ENCODE data around the gene ARFGEF3. TPM values are rescaled to one million over a fixed set of nuclear protein-coding genes. Genes with fewer than 3 reads are reported as not detected.

ARFGEF3 gene
- polyA plus RNA-seq, 6 donors from 2014 or later = not detected

DNA sequence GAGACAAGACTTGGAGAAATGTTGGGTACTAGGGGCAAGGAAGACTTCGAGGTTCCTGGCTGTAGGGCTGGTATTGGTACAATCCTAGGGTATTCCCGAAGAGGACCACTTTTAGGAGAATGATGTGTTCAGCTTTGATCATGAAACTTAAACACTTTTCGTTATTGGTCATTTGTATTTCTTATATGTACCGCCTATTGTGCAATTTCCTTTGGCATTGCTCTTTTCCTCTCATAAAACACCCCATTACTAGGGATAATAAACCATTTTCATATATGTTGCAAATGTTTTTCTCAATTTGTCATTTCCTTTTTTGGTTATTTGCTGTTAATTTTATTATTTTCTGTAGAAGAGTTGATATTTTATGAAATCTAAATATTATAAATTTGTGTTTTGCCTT, 18.9 kb upstream of the ARFGEF3 start:
- no peak overlapping the region for H3K4me3 Mint-ChIP-seq
- peaks cover 0 to 11% (median 7%) of the 10 kb centered on the region in 7 donors for H3K9me3 Mint-ChIP-seq
- ATAC-seq (ENCODE audit: low read depth in 2 of 2) (no peak), DNase-seq (no peak)
- H3K4me1 Mint-ChIP-seq = peaks cover 0 to 12% (median 4%) of the 10 kb centered on the region in 3 donors
- peaks cover 0 to 3% of the 10 kb centered on the region in 2 donors for H3K36me3 Mint-ChIP-seq
- no peak overlapping the region for H3K27ac Mint-ChIP-seq
- peaks cover 24 to 31% (median 30%) of the 10 kb centered on the region in 3 donors for H3K27me3 Mint-ChIP-seq

DNA sequence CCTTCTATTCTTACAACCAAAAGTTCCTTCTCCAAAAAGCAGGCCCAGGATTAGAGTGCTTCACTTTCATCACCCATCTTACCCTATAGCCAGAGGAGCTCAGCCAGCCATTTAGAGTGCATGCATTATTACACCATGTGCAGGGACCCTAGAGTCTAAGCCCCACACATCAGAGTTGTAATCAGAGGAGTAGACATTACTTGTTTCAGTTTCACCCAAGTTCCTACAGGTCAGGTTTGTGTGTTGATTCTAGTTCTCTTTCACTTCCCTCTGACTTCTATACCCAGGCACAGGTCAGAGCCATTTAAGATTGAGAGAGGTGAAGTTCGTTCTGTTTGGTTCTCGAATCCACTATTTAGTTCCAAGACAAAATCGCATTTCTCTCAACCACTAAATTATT, 16.3 kb upstream of the ARFGEF3 start:
- peak; percentile 15 for DNase-seq
- Mint-ChIP-seq H3K27ac (peak overlapping the region in 1 of 6 donors; percentile 11), H3K9me3 (peaks cover 0 to 11% (median 7%) of the 10 kb centered on the region in 7 donors), H3K27me3 (peaks cover 19 to 27% (median 24%) of the 10 kb centered on the region in 3 donors), H3K4me1 (peaks cover 0 to 12% (median 4%) of the 10 kb centered on the region in 3 donors), H3K36me3 (peaks cover 0 to 3% of the 10 kb centered on the region in 2 donors), H3K4me3 (no peak overlapping the region)
- peak; percentile 84 to 89 for ATAC-seq (ENCODE audit: low read depth in 2 of 2)

- peaks cover 0 to 11% (median 7%) of the 10 kb centered on the region in 7 donors for H3K9me3 Mint-ChIP-seq
- no peak overlapping the region for H3K4me3 Mint-ChIP-seq
- H3K27ac Mint-ChIP-seq = no peak overlapping the region
- H3K4me1 Mint-ChIP-seq = peaks cover 0 to 12% (median 4%) of the 10 kb centered on the region in 3 donors
- DNase-seq = no peak
- H3K36me3 Mint-ChIP-seq = peaks cover 0 to 2% of the 10 kb centered on the region in 2 donors
- H3K27me3 Mint-ChIP-seq = peaks cover 18 to 34% (median 24%) of the 10 kb centered on the region in 3 donors
- ATAC-seq (ENCODE audit: low read depth in 2 of 2) = no peak
Measured at GRCh38 chr6:138146544-138146943, 15.2 kb upstream of the ARFGEF3 start.

DNA sequence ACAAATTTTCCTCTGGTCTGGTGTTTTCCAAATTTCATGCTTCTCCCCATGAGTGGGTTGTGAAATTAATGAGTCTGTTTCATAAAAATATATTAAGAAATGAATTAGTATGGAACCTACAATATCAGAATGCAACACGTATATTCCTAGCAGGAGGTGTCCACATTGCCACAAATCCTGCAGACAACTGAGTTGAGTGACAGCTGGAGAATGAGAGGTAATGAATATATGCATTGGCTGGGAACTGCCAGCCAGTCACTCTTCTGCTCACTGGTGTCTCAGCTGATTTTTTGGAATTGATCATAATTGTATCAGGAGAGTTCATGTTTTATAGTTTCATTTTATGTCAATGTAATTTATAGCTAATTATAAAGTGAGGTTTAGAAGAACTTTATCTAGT, 6.3 kb upstream of the ARFGEF3 start:
- H3K4me1 Mint-ChIP-seq = no peaks in the 10 kb centered on the region
- ATAC-seq (ENCODE audit: low read depth in 2 of 2) = no peak
- H3K27me3 Mint-ChIP-seq = peaks cover 38 to 52% (median 49%) of the 10 kb centered on the region in 3 donors
- no peak for DNase-seq
- H3K4me3 Mint-ChIP-seq = no peak overlapping the region
- no peak overlapping the region for H3K27ac Mint-ChIP-seq
- H3K36me3 Mint-ChIP-seq = peaks cover 5 to 8% of the 10 kb centered on the region in 2 donors
- H3K9me3 Mint-ChIP-seq = peaks cover 3 to 18% (median 8%) of the 10 kb centered on the region in 7 donors

GRCh38 chr6:138157986-138158638, 3.6 kb upstream of the ARFGEF3 start:
- Mint-ChIP-seq H3K4me1 (peaks cover 4 to 17% (median 12%) of the 10 kb centered on the region in 3 donors), H3K27me3 (peaks cover 42 to 60% (median 53%) of the 10 kb centered on the region in 3 donors)
- ATAC-seq (ENCODE audit: low read depth in 2 of 2) = no peak

DNA sequence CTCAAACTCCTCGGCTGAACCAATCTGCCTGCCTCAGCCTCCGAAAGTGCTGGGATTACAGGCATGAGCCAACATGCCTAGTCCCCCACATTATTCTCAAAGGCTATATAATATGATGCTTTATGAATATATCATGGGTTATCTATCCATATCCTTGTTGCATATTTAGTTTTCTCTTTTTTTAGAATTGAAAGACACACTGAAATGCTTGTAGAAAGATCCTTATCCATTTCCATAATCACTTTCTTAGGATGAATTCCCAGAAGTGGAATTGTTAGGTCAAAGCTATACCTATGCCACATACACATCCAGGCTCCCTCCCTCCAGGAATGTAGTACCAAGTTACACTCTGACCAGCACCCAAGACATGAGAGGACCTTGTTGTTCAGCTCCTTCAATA, 2.5 kb upstream of the ARFGEF3 start:
- DNase-seq (no peak), ATAC-seq (ENCODE audit: low read depth in 2 of 2) (no peak)
- Mint-ChIP-seq H3K9me3 (no peaks in the 10 kb centered on the region), H3K36me3 (no peaks in the 10 kb centered on the region), H3K27ac (no peak overlapping the region), H3K27me3 (peaks cover 50 to 60% (median 53%) of the 10 kb centered on the region in 3 donors), H3K4me3 (peak overlapping the region in 1 of 8 donors; percentile 56), H3K4me1 (peaks cover 4 to 17% (median 12%) of the 10 kb centered on the region in 3 donors)

More at GRCh38 chr6:138157986-138158638, 3.6 kb upstream of the ARFGEF3 start:
- Mint-ChIP-seq H3K4me3 (no peak overlapping the region), H3K36me3 (peaks cover 4 to 5% of the 10 kb centered on the region in 2 donors), H3K27ac (no peak overlapping the region), H3K9me3 (peaks cover 3 to 7% (median 6%) of the 10 kb centered on the region in 7 donors)
- DNase-seq = no peak

DNA sequence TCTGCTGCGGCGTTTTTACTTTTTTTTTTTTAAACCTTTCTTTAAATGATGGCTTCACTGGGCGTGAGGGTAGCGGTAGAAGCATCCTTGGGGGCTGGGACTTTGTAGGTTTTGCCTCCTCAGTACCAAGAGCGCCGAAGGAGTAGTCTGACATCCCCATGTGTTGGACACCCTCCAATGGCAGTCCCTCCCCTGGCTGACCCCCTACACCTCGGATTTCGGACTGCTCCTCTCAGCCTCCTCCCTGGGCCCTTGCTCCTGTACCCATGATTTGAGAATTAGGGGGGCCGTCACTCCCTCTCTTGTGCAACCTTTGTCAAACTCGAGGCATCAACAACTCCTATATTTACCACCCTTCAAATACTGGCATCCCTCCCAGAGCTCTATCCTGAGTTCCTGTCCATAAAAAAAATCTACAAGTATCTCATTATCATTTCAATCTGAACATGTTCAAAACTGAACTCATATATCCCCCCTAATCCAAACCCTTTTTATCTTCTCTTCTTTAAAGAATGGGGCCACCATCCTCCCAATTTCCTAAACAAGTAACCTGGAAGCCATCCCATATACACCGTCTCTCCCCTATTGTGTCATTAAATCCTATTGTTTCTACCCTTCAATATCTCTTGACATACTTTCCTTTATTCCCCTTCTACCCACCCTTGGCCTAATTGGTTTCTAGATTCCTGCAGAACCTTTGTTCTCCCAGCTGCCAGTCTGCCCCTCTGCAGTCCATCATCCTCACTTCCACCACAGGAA, 1.2 kb upstream of the ARFGEF3 start:
- H3K36me3 Mint-ChIP-seq = no peaks in the 10 kb centered on the region
- peaks cover 56 to 58% (median 56%) of the 10 kb centered on the region in 3 donors for H3K27me3 Mint-ChIP-seq
- H3K4me3 Mint-ChIP-seq = peak overlapping the region; percentile 60 to 87 (median 76)
- DNase-seq = no peak
- H3K9me3 Mint-ChIP-seq = no peaks in the 10 kb centered on the region
- peaks cover 4 to 17% (median 12%) of the 10 kb centered on the region in 3 donors for H3K4me1 Mint-ChIP-seq
- H3K27ac Mint-ChIP-seq = peak overlapping the region in 3 of 6 donors; percentile 12 to 65 (median 60)
- ATAC-seq (ENCODE audit: low read depth in 2 of 2) = no peak

GRCh38 chr6:138161088-138161337, 726 bp upstream of the ARFGEF3 start:
- Mint-ChIP-seq H3K4me1 (peaks cover 4 to 17% (median 12%) of the 10 kb centered on the region in 3 donors), H3K27me3 (peaks cover 54 to 60% (median 59%) of the 10 kb centered on the region in 3 donors), H3K9me3 (no peaks in the 10 kb centered on the region), H3K4me3 (peak overlapping the region; percentile 60 to 87 (median 76)), H3K27ac (peak overlapping the region in 2 of 6 donors; percentile 60 to 65), H3K36me3 (no peaks in the 10 kb centered on the region)
- ATAC-seq (ENCODE audit: low read depth in 2 of 2) (peak; percentile 17 to 29), DNase-seq (no peak)

DNA sequence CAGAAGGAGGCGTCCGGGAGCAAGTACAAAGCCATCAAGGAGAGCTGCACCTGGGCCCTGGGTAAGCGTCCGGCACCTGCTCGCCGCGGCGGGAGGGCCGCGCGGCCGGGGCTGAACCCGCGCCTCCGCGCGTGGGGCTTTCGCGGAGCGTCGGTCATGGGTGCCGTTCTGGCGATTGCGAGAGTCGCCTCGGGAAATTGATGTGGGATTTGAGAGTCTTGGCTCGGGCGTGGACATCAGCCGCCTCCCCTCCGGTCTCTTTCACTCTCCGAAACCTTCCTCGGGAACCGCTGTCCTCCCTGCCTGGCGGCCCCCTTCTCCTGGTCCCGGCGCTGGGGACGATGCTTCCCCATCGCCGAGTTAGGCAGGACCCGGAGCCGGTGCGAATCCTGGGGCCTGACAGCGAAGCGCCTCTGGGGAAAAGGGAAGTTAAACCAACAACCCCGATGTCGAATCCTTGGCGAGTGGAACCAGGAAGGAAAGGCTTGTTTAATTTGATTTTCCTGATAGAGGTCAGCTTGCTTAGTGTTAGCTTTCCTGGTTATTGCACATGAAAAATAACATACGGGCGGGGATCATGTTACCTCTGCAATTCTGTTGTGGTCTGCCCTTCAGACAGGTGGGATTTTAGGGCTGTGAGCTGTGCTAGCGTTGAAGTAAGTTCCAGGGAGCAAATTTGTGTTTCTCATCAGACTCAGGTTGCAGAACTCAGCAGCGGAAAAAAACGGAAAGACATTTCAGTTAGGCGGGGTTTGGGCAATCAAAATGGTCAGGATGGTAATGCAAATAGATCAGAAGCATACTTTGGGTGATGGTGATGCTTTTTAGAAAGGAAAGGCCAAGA, 594 bp downstream of the ARFGEF3 start:
- H3K9me3 Mint-ChIP-seq = no peaks in the 10 kb centered on the region
- peaks cover 4 to 17% (median 12%) of the 10 kb centered on the region in 3 donors for H3K4me1 Mint-ChIP-seq
- H3K36me3 Mint-ChIP-seq = peaks cover 0 to 1% of the 10 kb centered on the region in 2 donors
- H3K27me3 Mint-ChIP-seq = peaks cover 60 to 65% (median 63%) of the 10 kb centered on the region in 3 donors
- ATAC-seq (ENCODE audit: low read depth in 2 of 2) = peak; percentile 26 to 32
- H3K4me3 Mint-ChIP-seq = peak overlapping the region; percentile 70 to 88 (median 78)
- DNase-seq = no peak
- no peak overlapping the region for H3K27ac Mint-ChIP-seq

- Mint-ChIP-seq H3K27ac (no peak overlapping the region), H3K4me3 (peak overlapping the region; percentile 70 to 88 (median 78)), H3K27me3 (peaks cover 66 to 70% (median 67%) of the 10 kb centered on the region in 3 donors), H3K4me1 (peaks cover 4 to 17% (median 12%) of the 10 kb centered on the region in 3 donors), H3K36me3 (peaks cover 0 to 7% of the 10 kb centered on the region in 2 donors), H3K9me3 (no peaks in the 10 kb centered on the region)
- ATAC-seq (ENCODE audit: low read depth in 2 of 2) = no peak
- no peak for DNase-seq
Measured at GRCh38 chr6:138162955-138163575, 1.3 kb downstream of the ARFGEF3 start.

GRCh38 chr6:138175596-138175995, 13.9 kb downstream of the ARFGEF3 start:
- Mint-ChIP-seq H3K4me1 (no peaks in the 10 kb centered on the region), H3K4me3 (no peak overlapping the region), H3K36me3 (peaks cover 0 to 17% of the 10 kb centered on the region in 2 donors), H3K27ac (no peak overlapping the region), H3K27me3 (peaks cover 8 to 27% (median 26%) of the 10 kb centered on the region in 3 donors), H3K9me3 (peaks cover 11 to 48% (median 27%) of the 10 kb centered on the region in 7 donors)
- no peak for ATAC-seq (ENCODE audit: low read depth in 2 of 2)
- no peak for DNase-seq

DNA sequence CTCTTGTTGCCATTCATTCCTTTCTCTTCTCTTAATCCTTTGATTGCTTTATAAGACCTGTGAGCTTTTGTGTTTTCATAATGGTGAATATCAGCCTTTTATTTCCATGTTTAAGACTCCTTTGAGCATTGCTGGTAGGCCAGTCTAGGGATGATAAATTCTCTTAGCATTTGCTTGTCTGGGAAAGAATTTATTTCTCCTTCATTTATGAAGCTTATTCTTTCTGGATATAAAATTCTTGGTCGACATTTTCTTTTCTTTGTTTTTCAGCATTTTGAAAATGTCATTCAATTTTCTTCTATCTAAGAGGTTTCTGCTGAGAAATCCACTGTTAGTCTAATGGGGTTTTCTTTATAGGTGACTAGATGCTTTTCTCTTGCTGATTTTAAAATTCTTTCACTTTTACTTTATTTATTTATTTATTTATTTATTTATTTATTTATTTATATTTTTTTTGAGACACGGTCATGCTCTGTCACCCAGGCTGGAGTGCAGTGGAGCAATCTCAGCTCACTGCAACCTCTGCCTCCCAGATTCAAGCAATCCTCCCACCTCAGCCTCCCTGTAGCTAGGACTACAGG, 15.0 kb downstream of the ARFGEF3 start:
- ATAC-seq (ENCODE audit: low read depth in 2 of 2) (no peak), DNase-seq (no peak)
- Mint-ChIP-seq H3K4me3 (no peak overlapping the region), H3K36me3 (peaks cover 0 to 17% of the 10 kb centered on the region in 2 donors), H3K27ac (no peak overlapping the region), H3K27me3 (peaks cover 8 to 27% (median 22%) of the 10 kb centered on the region in 3 donors), H3K4me1 (no peaks in the 10 kb centered on the region), H3K9me3 (peaks cover 11 to 48% (median 27%) of the 10 kb centered on the region in 7 donors)

Data from naive B cell (primary cell).